Natural killer cell (primary cell): Measurements from ENCODE around the gene IL1B. TPM values are rescaled to one million over a fixed set of nuclear protein-coding genes. Genes with fewer than 3 reads are reported as not detected.

Experiments used
- ATAC-seq, 3 donors: fragments of 150-1000 bp in 2 of 3; fragments of 200-7000 bp in 1 of 3; cut with Tn5 transposase; 1 replicate in 1 of 3; 2 replicates in 2 of 3; pipeline ENCODE4 v1.10.0; 2021; ENCODE audit warnings: mild to moderate bottlenecking in 2 of 3, moderate library complexity in 2 of 3
- DNase-seq, 2 donors: peaks; one replicate each; pipeline versions ENCODE4 v3.0.0 to v3.0.0-alpha.2; 2013 to 2021; ENCODE audit warnings: mixed read lengths in 1 of 2
- H3K27ac ChIP-seq: one replicate; pipeline ENCODE4 v1.5.1; 2013; ENCODE audit warnings: mild to moderate bottlenecking, low read length
- H3K27me3 ChIP-seq: one replicate; pipeline ENCODE4 v1.6.1; 2013; ENCODE audit warnings: low read length; ENCODE audit not compliant: control insufficient read depth, insufficient read depth
- H3K36me3 ChIP-seq: one replicate; pipeline ENCODE4 v1.6.1; 2013; ENCODE audit warnings: low read length; ENCODE audit not compliant: control insufficient read depth, insufficient read depth
- H3K4me1 ChIP-seq: one replicate; pipeline ENCODE4 v1.6.1; 2013; ENCODE audit warnings: low read length; ENCODE audit not compliant: control insufficient read depth, insufficient read depth
- H3K4me3 ChIP-seq: one replicate; pipeline ENCODE4 v1.5.1; 2013; ENCODE audit warnings: low read length
- H3K9me3 ChIP-seq: one replicate; pipeline ENCODE4 v1.6.1; 2013; ENCODE audit warnings: low read length; ENCODE audit not compliant: control insufficient read depth, insufficient read depth
- H3K27ac Mint-ChIP-seq, 2 donors: one replicate each; pipeline ENCODE4 v1.8.0; 2022; ENCODE audit warnings: mild to moderate bottlenecking in 2 of 2, mixed read lengths in 2 of 2, moderate library complexity in 1 of 2
- H3K27me3 Mint-ChIP-seq, 2 donors: one replicate each; pipeline ENCODE4 v1.8.0; 2022; ENCODE audit warnings: low read depth in 2 of 2, mixed read lengths in 2 of 2
- H3K36me3 Mint-ChIP-seq: one replicate; pipeline ENCODE4 v1.8.0; 2022; ENCODE audit warnings: mixed read lengths
- H3K4me1 Mint-ChIP-seq, 2 donors: one replicate each; pipeline ENCODE4 v1.8.0; 2022; ENCODE audit warnings: mixed read lengths in 2 of 2
- H3K4me3 Mint-ChIP-seq: one replicate; pipeline ENCODE4 v1.8.0; 2022; ENCODE audit warnings: mild to moderate bottlenecking, moderate library complexity, mixed read lengths
- H3K9me3 Mint-ChIP-seq, 2 donors: one replicate each; pipeline ENCODE4 v1.8.0; 2022; ENCODE audit warnings: mixed read lengths in 2 of 2
- WGBS: methylation state at CpG from one replicate; pipeline ENCODE4 v1.1.7; 2013; ENCODE audit warnings: missing lambda C conversion rate; ENCODE audit not compliant: insufficient coverage; 5-methylcytosine and 5-hydroxymethylcytosine counted together
- intact Hi-C: fragments of 100-400 bp; cut with micrococcal nuclease; formaldehyde crosslinking; loops from one replicate; pipeline ENCODE4 v1.14.2; 2022
- total RNA-seq, 4 donors: library from RNA; stranded (reverse); fragments of 120-200 nt in 1 of 4; gene quantifications; one replicate each; pipeline versions ENCODE4 v1.2.3 to v1.2.4, GENCODE V29; 2013 to 2022
- TF ChIP-seq, protein P1 (sequence below): fragments of 200-600 bp; IDR thresholded peaks from one replicate; pipeline ENCODE4 v1.8.0; 2022; ENCODE audit warnings: antibody characterized with exemption

IL1B gene
- total RNA-seq, 3 donors from 2014 or later (not counting 1 experiment from before 2014, with no cell fraction given): 92.6 to 250 (median 110) TPM

DNA sequence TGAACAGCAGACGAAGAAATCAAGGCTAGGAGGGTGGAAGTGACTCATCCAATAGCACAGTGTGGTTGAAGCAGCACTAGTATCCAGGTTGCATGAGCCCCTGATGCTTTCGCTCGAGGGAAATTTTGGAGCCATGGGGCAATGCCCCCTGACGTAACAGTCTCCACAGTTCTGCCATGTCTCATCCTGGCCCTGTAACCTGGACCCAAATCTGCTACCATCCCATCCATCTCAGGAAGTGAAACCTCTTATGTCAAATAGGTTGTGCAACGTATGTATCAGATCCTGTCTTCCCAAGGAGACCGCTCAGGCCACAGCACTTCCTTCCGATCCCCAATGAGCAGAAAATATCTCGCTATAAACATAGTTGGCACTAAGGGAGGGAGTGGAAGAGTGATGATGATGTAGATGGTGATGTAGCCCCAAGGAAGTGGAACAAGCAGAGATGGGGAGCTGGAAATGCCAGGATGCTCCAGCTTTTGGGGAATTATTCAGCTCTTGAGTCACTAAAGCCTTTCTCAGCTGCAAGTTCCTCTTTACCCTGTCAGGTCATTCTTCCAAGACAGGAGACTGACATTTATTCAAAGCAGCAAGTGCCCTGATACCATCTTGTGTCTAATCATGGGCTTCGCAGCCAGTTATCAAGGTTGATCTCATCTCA lies 3.0 kb upstream of the IL1B start:
- H3K36me3 ChIP-seq: no peaks in the 10 kb centered on the region
- intact Hi-C loops: no loop called here
- peak in 1 of 2 donors; percentile 21 for DNase-seq
- Mint-ChIP-seq H3K4me3 (no peak overlapping the region), H3K4me1 (peaks cover 5 to 11% of the 10 kb centered on the region in 2 donors), H3K36me3 (no peaks in the 10 kb centered on the region), H3K27me3 (peaks cover 14 to 34% of the 10 kb centered on the region in 2 donors), H3K27ac (no peak overlapping the region), H3K9me3 (no peaks in the 10 kb centered on the region)
- TF ChIP-seq, protein P1, sequence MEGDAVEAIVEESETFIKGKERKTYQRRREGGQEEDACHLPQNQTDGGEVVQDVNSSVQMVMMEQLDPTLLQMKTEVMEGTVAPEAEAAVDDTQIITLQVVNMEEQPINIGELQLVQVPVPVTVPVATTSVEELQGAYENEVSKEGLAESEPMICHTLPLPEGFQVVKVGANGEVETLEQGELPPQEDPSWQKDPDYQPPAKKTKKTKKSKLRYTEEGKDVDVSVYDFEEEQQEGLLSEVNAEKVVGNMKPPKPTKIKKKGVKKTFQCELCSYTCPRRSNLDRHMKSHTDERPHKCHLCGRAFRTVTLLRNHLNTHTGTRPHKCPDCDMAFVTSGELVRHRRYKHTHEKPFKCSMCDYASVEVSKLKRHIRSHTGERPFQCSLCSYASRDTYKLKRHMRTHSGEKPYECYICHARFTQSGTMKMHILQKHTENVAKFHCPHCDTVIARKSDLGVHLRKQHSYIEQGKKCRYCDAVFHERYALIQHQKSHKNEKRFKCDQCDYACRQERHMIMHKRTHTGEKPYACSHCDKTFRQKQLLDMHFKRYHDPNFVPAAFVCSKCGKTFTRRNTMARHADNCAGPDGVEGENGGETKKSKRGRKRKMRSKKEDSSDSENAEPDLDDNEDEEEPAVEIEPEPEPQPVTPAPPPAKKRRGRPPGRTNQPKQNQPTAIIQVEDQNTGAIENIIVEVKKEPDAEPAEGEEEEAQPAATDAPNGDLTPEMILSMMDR: no peak
- H3K4me1 ChIP-seq: peaks cover 12% of the 10 kb centered on the region
- WGBS: 75% methylated on average over 9 of the region's 9 CpGs
- peaks cover 2% of the 10 kb centered on the region for H3K27me3 ChIP-seq
- peak in 2 of 3 donors; percentile 24 to 48 for ATAC-seq
- peak overlapping the region; percentile 1 for H3K27ac ChIP-seq
- H3K4me3 ChIP-seq: no peak overlapping the region
- H3K9me3 ChIP-seq: no peaks in the 10 kb centered on the region

GRCh38 chr2:112836163-112836560 lies 417 bp downstream of the IL1B start:
- Mint-ChIP-seq H3K9me3 (no peaks in the 10 kb centered on the region), H3K4me1 (peaks cover 11 to 12% of the 10 kb centered on the region in 2 donors), H3K27ac (no peak overlapping the region), H3K4me3 (no peak overlapping the region), H3K36me3 (no peaks in the 10 kb centered on the region), H3K27me3 (peaks cover 7 to 29% of the 10 kb centered on the region in 2 donors)
- WGBS: 45% methylated on average over 4 of the region's 5 CpGs
- no peaks in the 10 kb centered on the region for H3K36me3 ChIP-seq
- H3K27me3 ChIP-seq: peaks cover 2% of the 10 kb centered on the region
- DNase-seq (no peak), ATAC-seq (no peak)
- H3K9me3 ChIP-seq: no peaks in the 10 kb centered on the region
- H3K4me3 ChIP-seq: no peak overlapping the region
- peaks cover 13% of the 10 kb centered on the region for H3K4me1 ChIP-seq
- H3K27ac ChIP-seq: no peak overlapping the region
- TF ChIP-seq, protein P1: no peak
- intact Hi-C loops: no loop called here

- no peak overlapping the region for H3K4me3 ChIP-seq
- DNase-seq (no peak), ATAC-seq (no peak)
- Mint-ChIP-seq H3K36me3 (no peaks in the 10 kb centered on the region), H3K27me3 (peaks cover 5 to 28% of the 10 kb centered on the region in 2 donors), H3K27ac (no peak overlapping the region), H3K9me3 (no peaks in the 10 kb centered on the region), H3K4me3 (no peak overlapping the region), H3K4me1 (peaks cover 11 to 12% of the 10 kb centered on the region in 2 donors)
- TF ChIP-seq, protein P1: no peak
- intact Hi-C loops: no loop called here
- peaks cover 13% of the 10 kb centered on the region for H3K4me1 ChIP-seq
- H3K36me3 ChIP-seq: no peaks in the 10 kb centered on the region
- no peaks in the 10 kb centered on the region for H3K9me3 ChIP-seq
- 91% methylated on average over 1 of the region's 1 CpG for WGBS
- peaks cover 2% of the 10 kb centered on the region for H3K27me3 ChIP-seq
- H3K27ac ChIP-seq: no peak overlapping the region
Measured at GRCh38 chr2:112835536-112836162, 930 bp downstream of the IL1B start.
